Measurements from ENCODE around the gene CHMP6. TPM values are rescaled to one million over a fixed set of nuclear protein-coding genes. Genes with fewer than 3 reads are reported as not detected.

Gene CHMP6
- total RNA-seq, 2 donors from 2014 or later, result 12.9 to 17.5 TPM

DNA sequence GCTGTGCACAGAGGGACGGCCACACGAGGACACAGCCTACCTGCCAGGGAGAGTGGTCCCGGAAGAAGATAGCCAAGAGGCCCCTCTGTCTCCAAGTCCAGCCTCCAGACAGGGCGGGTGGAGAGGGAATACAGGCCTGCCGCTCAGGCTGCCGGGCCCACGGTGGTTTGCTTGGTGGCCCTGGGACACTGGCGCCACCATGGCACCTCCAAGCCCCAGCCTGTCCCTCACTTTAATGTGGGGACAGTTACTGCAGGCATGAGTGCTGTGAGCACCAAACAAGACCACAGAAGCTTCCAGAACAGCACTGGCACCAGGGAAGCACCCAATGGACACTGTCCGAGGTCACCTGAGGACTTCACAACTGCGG is 22.0 kb upstream of the CHMP6 start:
- Histone ChIP-seq H3K36me3 (peaks cover 3% of the 10 kb centered on the region), H3K27me3 (no peaks in the 10 kb centered on the region), H3K4me3 (no peak overlapping the region), H3K4me1 (peaks cover 0 to 25% of the 10 kb centered on the region in 2 donors), H3K27ac (no peak overlapping the region), H3K9me3 (no peaks in the 10 kb centered on the region)
- TF ChIP-seq, protein P1, sequence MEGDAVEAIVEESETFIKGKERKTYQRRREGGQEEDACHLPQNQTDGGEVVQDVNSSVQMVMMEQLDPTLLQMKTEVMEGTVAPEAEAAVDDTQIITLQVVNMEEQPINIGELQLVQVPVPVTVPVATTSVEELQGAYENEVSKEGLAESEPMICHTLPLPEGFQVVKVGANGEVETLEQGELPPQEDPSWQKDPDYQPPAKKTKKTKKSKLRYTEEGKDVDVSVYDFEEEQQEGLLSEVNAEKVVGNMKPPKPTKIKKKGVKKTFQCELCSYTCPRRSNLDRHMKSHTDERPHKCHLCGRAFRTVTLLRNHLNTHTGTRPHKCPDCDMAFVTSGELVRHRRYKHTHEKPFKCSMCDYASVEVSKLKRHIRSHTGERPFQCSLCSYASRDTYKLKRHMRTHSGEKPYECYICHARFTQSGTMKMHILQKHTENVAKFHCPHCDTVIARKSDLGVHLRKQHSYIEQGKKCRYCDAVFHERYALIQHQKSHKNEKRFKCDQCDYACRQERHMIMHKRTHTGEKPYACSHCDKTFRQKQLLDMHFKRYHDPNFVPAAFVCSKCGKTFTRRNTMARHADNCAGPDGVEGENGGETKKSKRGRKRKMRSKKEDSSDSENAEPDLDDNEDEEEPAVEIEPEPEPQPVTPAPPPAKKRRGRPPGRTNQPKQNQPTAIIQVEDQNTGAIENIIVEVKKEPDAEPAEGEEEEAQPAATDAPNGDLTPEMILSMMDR (IDR thresholded peaks at IDR 0.05), result no peak
- DNase-seq (ENCODE audit: low spot score), result no peak

DNA sequence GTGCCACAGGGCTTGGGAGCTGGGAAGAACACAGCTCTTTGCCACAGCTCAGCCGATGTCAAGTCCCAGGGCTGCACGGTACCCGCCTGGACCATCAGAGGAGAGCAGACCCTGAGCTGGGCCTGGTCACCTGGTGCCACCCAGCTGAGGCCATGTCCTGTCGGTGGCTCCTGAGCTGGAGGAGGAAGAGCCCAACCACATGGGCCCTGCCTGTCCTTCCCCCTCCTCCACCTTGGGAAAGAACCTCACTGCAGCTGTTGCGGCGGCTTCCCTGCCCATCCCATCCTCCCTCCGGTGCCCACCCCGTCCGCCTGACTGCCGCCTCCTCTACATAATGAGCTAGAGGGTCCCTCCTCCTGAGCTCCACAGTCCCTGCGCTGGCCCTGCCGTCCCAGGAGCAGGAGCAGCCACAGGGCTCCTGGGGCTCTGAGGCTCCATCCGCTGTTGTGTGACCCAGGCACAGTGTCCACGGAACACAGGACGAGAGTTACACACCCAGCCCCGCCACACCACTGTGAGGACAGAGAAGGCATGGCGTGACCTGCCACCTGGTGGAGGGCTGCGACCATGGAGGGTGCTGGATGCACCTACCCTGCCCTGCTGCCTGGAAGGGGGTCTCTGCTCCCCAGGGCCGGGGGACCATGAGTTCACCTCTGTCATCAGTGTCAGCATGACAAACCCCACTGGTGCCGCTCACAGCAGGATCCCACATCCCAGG is 21.4 kb upstream of the CHMP6 start:
- TF ChIP-seq, protein P1 (IDR thresholded peaks at IDR 0.05), result peak; percentile 55 to 70
- Histone ChIP-seq H3K4me3 (no peak overlapping the region), H3K36me3 (no peaks in the 10 kb centered on the region), H3K9me3 (no peaks in the 10 kb centered on the region), H3K4me1 (peaks cover 0 to 25% of the 10 kb centered on the region in 2 donors), H3K27ac (no peak overlapping the region), H3K27me3 (no peaks in the 10 kb centered on the region)
- DNase-seq (ENCODE audit: low spot score), result no peak

DNA sequence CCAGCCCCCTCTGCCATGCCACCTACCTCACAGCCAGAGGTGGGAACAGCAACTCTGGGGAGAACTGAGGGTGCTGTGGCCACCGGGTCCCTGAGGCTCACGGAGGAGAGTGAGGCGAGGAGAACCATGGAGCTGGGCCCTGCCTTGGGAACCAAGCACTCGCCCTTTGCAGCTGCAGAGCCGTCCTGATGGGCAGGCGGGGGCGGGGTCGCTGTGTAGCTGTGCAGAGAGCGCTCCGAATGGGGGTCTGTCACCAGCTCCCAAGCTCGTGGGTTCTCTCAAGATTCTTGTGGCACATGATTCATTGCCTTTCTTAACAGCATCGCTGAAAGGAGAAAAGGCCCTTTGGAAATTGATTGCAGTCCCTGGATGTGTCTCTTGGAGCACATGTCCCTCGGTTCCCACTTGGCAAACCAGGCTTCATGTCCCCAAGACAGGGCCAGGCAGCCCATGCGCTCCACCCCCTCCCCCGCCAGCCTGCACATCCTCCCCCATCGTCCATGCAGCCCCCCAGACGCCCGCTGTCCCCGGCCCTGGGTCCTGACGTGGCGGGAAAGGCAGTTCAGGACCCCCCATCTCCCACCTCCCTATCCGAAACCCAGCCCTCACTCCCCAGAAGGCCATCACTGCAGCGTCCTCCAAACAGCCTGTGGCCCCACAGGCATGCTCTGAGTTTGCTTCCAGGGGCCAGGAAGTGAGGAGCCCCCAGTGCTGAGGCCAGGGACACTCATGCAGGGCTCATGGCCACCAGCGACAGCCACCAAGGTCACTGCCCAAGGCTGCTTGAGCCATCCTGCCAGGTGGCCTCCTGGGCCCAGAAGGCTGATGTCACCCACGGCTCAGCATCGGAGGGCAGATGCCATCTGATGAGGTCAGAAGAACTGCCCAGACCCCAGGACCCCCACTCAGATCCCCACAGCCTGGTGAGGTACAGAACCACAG is 20.6 kb upstream of the CHMP6 start:
- Histone ChIP-seq H3K36me3 (no peaks in the 10 kb centered on the region), H3K9me3 (no peaks in the 10 kb centered on the region), H3K4me3 (no peak overlapping the region), H3K27ac (no peak overlapping the region), H3K4me1 (peaks cover 0 to 25% of the 10 kb centered on the region in 2 donors), H3K27me3 (no peaks in the 10 kb centered on the region)
- TF ChIP-seq, protein P1 (IDR thresholded peaks at IDR 0.05), result peak in 1 of 2 donors; percentile 29
- DNase-seq (ENCODE audit: low spot score), result no peak

DNA sequence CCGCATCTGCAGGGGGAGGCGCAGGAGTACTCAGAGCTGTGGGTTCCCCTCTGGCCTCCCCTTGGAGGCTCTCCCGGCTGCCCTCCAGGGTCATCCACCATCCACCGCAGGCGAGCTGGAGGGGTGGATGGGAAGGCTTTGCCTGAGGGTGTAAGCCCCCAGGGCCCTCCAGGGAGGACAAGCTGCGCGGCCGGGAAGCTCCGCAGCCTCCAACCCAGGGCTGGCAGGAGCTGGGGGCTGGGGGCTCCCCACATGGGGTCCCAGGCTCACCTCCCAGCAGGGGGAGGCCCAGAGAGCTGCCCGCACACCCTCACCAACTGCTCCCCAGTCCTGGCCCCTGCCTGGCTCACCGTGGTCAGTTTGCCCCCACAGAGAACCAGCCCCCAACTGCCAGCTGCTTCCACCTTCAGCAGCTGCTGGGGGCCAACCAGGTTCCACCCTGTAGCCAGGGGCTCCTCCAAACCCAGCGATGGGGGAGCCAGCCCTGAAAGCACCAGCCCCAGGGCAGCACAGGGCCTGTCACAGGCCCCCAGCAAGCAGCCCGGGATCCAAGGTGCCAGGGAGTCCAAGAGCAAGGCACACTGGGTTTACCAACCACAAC is 19.8 kb upstream of the CHMP6 start:
- DNase-seq (ENCODE audit: low spot score), result no peak
- Histone ChIP-seq H3K4me3 (no peak overlapping the region), H3K4me1 (peaks cover 0 to 25% of the 10 kb centered on the region in 2 donors), H3K27me3 (no peaks in the 10 kb centered on the region), H3K36me3 (no peaks in the 10 kb centered on the region), H3K27ac (no peak overlapping the region), H3K9me3 (no peaks in the 10 kb centered on the region)
- TF ChIP-seq, protein P1 (IDR thresholded peaks at IDR 0.05), result no peak

DNA sequence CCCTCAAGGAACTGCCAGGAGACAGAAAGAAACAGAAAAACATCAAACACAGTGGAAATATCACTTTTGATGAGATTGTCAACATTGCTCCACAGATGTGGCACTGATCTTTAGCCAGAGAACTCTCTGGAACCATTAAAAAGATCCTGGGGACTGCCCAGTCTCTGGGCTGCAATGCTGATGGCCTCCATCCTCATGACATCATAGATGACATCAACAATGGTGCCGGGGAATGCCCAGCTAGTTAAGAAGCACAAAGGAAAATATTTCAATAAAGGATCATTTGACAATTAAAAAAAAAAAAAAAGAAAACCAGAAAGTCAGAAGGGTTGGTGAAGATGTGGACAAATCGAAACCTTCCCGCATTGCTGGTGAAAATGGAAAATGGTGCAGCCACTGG is 14.9 kb upstream of the CHMP6 start:
- no peak overlapping the region for H3K27ac ChIP-seq
- no peak for DNase-seq (ENCODE audit: low spot score)
- no peaks in the 10 kb centered on the region for H3K36me3 ChIP-seq
- H3K4me3 ChIP-seq, result no peak overlapping the region
- no peaks in the 10 kb centered on the region for H3K27me3 ChIP-seq
- H3K9me3 ChIP-seq, result no peaks in the 10 kb centered on the region
- peaks cover 0 to 13% of the 10 kb centered on the region in 2 donors for H3K4me1 ChIP-seq
- TF ChIP-seq, protein P1 (IDR thresholded peaks at IDR 0.05), result no peak

Data from right atrium auricular region (tissue), 2 donors.